ENCODE results near the gene GABPA.

Gene GABPA

GRCh38 chr21:25791319-25791718 lies 56.5 kb downstream of the GABPA start:
- FAIRE-seq (no peak), DNase-seq (ENCODE audit: insufficient read length, low spot score) (no peak)
- no peak for TF ChIP-seq TAF1 (IDR thresholded peaks at IDR 0.05; ENCODE audit: low read depth, low read length)
- TF ChIP-seq POLR2A (IDR thresholded peaks at IDR 0.05; ENCODE audit: low read depth, low read length): no peak
- no peak for TF ChIP-seq PAX5 (IDR thresholded peaks at IDR 0.05; ENCODE audit: insufficient read depth, low read length, severe bottlenecking)
- no peak for TF ChIP-seq POLR2AphosphoS5 (IDR thresholded peaks at IDR 0.05; ENCODE audit: low read depth, low read length)
- no peak for TF ChIP-seq POU2F2 (IDR thresholded peaks at IDR 0.05; ENCODE audit: low read depth, low read length)
- TF ChIP-seq SPI1 (IDR thresholded peaks at IDR 0.05; ENCODE audit: low read depth, low read length): no peak

- no peak for TF ChIP-seq POLR2AphosphoS5 (IDR thresholded peaks at IDR 0.05; ENCODE audit: low read depth, low read length)
- TF ChIP-seq SPI1 (IDR thresholded peaks at IDR 0.05; ENCODE audit: low read depth, low read length): no peak
- TF ChIP-seq POU2F2 (IDR thresholded peaks at IDR 0.05; ENCODE audit: low read depth, low read length): no peak
- no peak for TF ChIP-seq PAX5 (IDR thresholded peaks at IDR 0.05; ENCODE audit: insufficient read depth, low read length, severe bottlenecking)
- no peak for TF ChIP-seq TAF1 (IDR thresholded peaks at IDR 0.05; ENCODE audit: low read depth, low read length)
- TF ChIP-seq POLR2A (IDR thresholded peaks at IDR 0.05; ENCODE audit: low read depth, low read length): no peak
- FAIRE-seq (peak; percentile 96), DNase-seq (ENCODE audit: insufficient read length, low spot score) (peak; percentile 41)
Measured at GRCh38 chr21:25801217-25802014, 66.6 kb downstream of the GABPA start.

DNA sequence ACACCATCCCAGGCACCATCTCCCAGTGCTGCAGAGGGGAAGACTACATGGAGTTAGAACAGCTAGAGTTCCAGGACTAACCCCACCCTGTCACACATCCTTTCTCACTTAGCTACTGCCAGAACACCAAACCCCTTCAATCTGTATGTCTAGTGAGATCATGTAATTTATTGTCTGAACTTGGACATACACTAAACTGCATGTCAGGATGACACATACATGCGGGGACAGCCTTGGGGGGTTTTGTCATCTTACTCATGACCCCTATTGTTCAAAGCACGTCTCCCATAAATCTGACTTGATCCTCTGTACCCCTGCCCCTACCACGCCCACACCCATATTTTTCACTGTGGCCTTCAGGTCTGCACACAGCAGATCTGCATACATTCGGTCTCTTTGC lies 71.3 kb downstream of the GABPA start:
- TF ChIP-seq POLR2A (IDR thresholded peaks at IDR 0.05; ENCODE audit: low read depth, low read length) (no peak), PAX5 (IDR thresholded peaks at IDR 0.05; ENCODE audit: insufficient read depth, low read length, severe bottlenecking) (no peak), POU2F2 (IDR thresholded peaks at IDR 0.05; ENCODE audit: low read depth, low read length) (no peak), TAF1 (IDR thresholded peaks at IDR 0.05; ENCODE audit: low read depth, low read length) (no peak), SPI1 (IDR thresholded peaks at IDR 0.05; ENCODE audit: low read depth, low read length) (no peak), POLR2AphosphoS5 (IDR thresholded peaks at IDR 0.05; ENCODE audit: low read depth, low read length) (no peak)
- DNase-seq (ENCODE audit: insufficient read length, low spot score): no peak
- FAIRE-seq: no peak

DNA sequence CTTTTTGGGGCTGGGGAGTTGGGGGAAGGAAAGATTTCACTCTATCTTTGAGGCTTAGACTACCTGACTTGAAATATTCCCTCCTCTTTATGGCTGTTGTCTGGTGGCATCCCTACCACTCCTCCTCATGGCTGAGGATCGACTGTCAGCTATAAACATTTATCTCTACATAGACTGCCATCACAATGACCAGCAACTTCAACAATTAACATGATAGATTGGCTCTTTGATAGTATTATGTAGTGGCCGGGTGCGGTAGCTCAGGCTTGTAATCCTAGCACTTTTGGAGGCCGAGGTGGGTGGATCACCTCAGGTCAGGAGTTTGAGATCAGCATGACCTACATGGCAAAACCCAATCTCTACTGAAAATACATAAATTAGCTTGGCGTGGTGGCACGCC lies 72.4 kb downstream of the GABPA start:
- TF ChIP-seq POLR2A (IDR thresholded peaks at IDR 0.05; ENCODE audit: low read depth, low read length): no peak
- no peak for TF ChIP-seq POU2F2 (IDR thresholded peaks at IDR 0.05; ENCODE audit: low read depth, low read length)
- no peak for TF ChIP-seq SPI1 (IDR thresholded peaks at IDR 0.05; ENCODE audit: low read depth, low read length)
- no peak for TF ChIP-seq PAX5 (IDR thresholded peaks at IDR 0.05; ENCODE audit: insufficient read depth, low read length, severe bottlenecking)
- TF ChIP-seq POLR2AphosphoS5 (IDR thresholded peaks at IDR 0.05; ENCODE audit: low read depth, low read length): no peak
- no peak for TF ChIP-seq TAF1 (IDR thresholded peaks at IDR 0.05; ENCODE audit: low read depth, low read length)

DNA sequence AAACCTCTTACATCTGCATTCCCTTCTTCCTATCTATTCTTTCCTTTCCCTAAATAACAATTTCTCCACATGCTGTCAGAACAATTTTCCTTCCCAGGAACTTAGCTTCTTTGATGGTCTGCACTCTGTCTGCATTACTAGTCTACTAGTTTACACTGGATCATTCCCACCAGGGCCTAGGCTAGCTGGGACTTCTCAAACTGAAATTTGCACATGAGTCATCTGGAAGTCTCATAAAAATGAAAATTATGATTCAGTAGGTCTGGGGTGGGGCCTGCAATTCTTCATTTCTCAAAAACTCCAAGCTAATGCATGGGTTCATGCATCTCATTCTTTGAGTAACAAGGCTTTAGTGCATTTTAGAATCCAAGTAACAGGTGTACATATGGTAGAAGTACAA lies 74.2 kb downstream of the GABPA start:
- TF ChIP-seq PAX5 (IDR thresholded peaks at IDR 0.05; ENCODE audit: insufficient read depth, low read length, severe bottlenecking): no peak
- no peak for TF ChIP-seq TAF1 (IDR thresholded peaks at IDR 0.05; ENCODE audit: low read depth, low read length)
- TF ChIP-seq SPI1 (IDR thresholded peaks at IDR 0.05; ENCODE audit: low read depth, low read length): no peak
- TF ChIP-seq POU2F2 (IDR thresholded peaks at IDR 0.05; ENCODE audit: low read depth, low read length): no peak
- no peak for TF ChIP-seq POLR2AphosphoS5 (IDR thresholded peaks at IDR 0.05; ENCODE audit: low read depth, low read length)
- no peak for TF ChIP-seq POLR2A (IDR thresholded peaks at IDR 0.05; ENCODE audit: low read depth, low read length)
- FAIRE-seq: no peak
- DNase-seq (ENCODE audit: insufficient read length, low spot score): no peak

More for the DNA sequence above, 72.4 kb downstream of the GABPA start:
- no peak for DNase-seq (ENCODE audit: insufficient read length, low spot score)
- no peak for FAIRE-seq

DNA sequence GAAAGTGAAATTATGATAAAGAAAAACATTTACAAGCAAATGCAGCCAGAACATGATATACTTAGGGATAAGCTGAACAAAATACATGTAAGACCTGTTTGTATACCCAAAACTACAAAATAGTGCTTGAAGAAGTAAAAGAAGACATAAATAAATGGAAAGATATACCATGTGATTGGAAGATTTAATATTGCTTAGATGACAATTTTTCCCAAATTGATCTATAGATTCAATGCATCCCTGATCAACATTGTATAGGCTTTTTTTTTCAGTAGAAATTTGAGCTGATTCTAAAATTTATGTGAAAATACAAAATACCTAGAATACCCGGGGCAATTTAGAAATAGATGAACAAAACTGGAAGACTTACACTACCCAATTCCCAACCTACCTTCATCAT lies 76.4 kb downstream of the GABPA start:
- no peak for FAIRE-seq
- DNase-seq (ENCODE audit: insufficient read length, low spot score): no peak
- no peak for TF ChIP-seq POU2F2 (IDR thresholded peaks at IDR 0.05; ENCODE audit: low read depth, low read length)
- no peak for TF ChIP-seq POLR2A (IDR thresholded peaks at IDR 0.05; ENCODE audit: low read depth, low read length)
- no peak for TF ChIP-seq SPI1 (IDR thresholded peaks at IDR 0.05; ENCODE audit: low read depth, low read length)
- TF ChIP-seq POLR2AphosphoS5 (IDR thresholded peaks at IDR 0.05; ENCODE audit: low read depth, low read length): no peak
- no peak for TF ChIP-seq TAF1 (IDR thresholded peaks at IDR 0.05; ENCODE audit: low read depth, low read length)
- no peak for TF ChIP-seq PAX5 (IDR thresholded peaks at IDR 0.05; ENCODE audit: insufficient read depth, low read length, severe bottlenecking)

DNA sequence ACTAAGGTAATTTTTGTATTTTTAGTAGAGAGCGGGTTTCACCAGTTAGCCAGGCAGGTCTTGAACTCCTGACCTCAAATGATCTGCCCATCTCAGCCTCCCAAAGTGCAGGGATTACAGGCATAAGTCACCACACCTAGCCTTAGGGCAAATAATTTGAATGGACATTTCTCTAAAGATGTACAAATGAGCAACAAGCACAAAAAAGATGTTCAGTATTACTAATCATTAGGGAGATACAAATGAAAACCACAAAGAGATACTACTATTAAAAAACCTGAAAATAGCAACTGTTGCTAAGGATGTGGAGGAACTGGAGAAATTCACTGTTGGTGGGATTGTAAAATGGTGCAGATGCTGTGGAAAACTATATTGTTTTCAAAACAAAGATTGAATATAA lies 79.1 kb downstream of the GABPA start:
- DNase-seq (ENCODE audit: insufficient read length, low spot score): no peak
- no peak for FAIRE-seq
- TF ChIP-seq TAF1 (IDR thresholded peaks at IDR 0.05; ENCODE audit: low read depth, low read length) (no peak), POLR2AphosphoS5 (IDR thresholded peaks at IDR 0.05; ENCODE audit: low read depth, low read length) (no peak), POU2F2 (IDR thresholded peaks at IDR 0.05; ENCODE audit: low read depth, low read length) (no peak), PAX5 (IDR thresholded peaks at IDR 0.05; ENCODE audit: insufficient read depth, low read length, severe bottlenecking) (no peak), POLR2A (IDR thresholded peaks at IDR 0.05; ENCODE audit: low read depth, low read length) (no peak), SPI1 (IDR thresholded peaks at IDR 0.05; ENCODE audit: low read depth, low read length) (no peak)

- no peak for TF ChIP-seq PAX5 (IDR thresholded peaks at IDR 0.05; ENCODE audit: insufficient read depth, low read length, severe bottlenecking)
- no peak for TF ChIP-seq POLR2A (IDR thresholded peaks at IDR 0.05; ENCODE audit: low read depth, low read length)
- no peak for TF ChIP-seq TAF1 (IDR thresholded peaks at IDR 0.05; ENCODE audit: low read depth, low read length)
- no peak for TF ChIP-seq POU2F2 (IDR thresholded peaks at IDR 0.05; ENCODE audit: low read depth, low read length)
- TF ChIP-seq POLR2AphosphoS5 (IDR thresholded peaks at IDR 0.05; ENCODE audit: low read depth, low read length): no peak
- TF ChIP-seq SPI1 (IDR thresholded peaks at IDR 0.05; ENCODE audit: low read depth, low read length): no peak
- DNase-seq (ENCODE audit: insufficient read length, low spot score): no peak
- FAIRE-seq: no peak
Measured at GRCh38 chr21:25818121-25818520, 83.3 kb downstream of the GABPA start.

DNA sequence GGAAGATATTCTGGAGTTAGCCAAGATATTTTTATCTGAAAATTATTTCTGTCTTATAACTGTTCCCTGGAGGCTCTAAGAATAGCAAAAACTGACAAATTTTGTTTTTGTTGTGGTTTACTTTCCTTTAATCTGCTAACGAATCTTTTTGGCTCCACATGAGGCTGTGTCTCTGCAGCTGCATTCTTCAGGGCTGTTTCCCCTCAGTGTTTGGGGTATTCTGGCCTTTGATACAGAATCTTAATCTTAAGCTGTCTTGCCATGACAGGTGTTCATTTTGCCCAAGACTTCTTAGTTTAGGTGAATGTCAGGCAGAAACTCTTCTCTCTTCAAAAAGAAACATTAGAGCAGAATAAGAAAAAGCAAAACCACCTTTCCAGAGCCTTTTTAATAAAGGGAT lies 83.8 kb downstream of the GABPA start:
- FAIRE-seq: no peak
- no peak for DNase-seq (ENCODE audit: insufficient read length, low spot score)
- TF ChIP-seq POLR2AphosphoS5 (IDR thresholded peaks at IDR 0.05; ENCODE audit: low read depth, low read length) (no peak), SPI1 (IDR thresholded peaks at IDR 0.05; ENCODE audit: low read depth, low read length) (no peak), POLR2A (IDR thresholded peaks at IDR 0.05; ENCODE audit: low read depth, low read length) (no peak), PAX5 (IDR thresholded peaks at IDR 0.05; ENCODE audit: insufficient read depth, low read length, severe bottlenecking) (no peak), TAF1 (IDR thresholded peaks at IDR 0.05; ENCODE audit: low read depth, low read length) (no peak), POU2F2 (IDR thresholded peaks at IDR 0.05; ENCODE audit: low read depth, low read length) (no peak)

All from GM12891 (cell line).